Glutamatergic neuron (in vitro differentiated cells): Measurements from ENCODE around the gene LRRC30. TPM values are rescaled to one million over a fixed set of nuclear protein-coding genes. Genes with fewer than 3 reads are reported as not detected.
A peak's percentile ranks its signal among the peaks of the same experiment; 100 is the strongest.

Source experiments
- DNase-seq: peaks from one replicate; pipeline ENCODE4 v3.0.0; 2022
- H3K27ac Mint-ChIP-seq: one replicate; pipeline ENCODE4 v1.8.0; 2020; ENCODE audit warnings: mild to moderate bottlenecking, mixed read lengths, inconsistent platforms; ENCODE audit not compliant: unreplicated experiment
- H3K27me3 Mint-ChIP-seq: one replicate; pipeline ENCODE4 v1.8.0; 2020; ENCODE audit warnings: mild to moderate bottlenecking, moderate library complexity, mixed read lengths, inconsistent platforms; ENCODE audit not compliant: unreplicated experiment
- H3K36me3 Mint-ChIP-seq: one replicate; pipeline ENCODE4 v1.8.0; 2020; ENCODE audit warnings: mild to moderate bottlenecking, mixed read lengths, inconsistent platforms; ENCODE audit not compliant: unreplicated experiment
- H3K4me1 Mint-ChIP-seq: one replicate; pipeline ENCODE4 v1.8.0; 2020; ENCODE audit warnings: mild to moderate bottlenecking, low read depth, mixed read lengths, inconsistent platforms; ENCODE audit not compliant: unreplicated experiment
- H3K4me3 Mint-ChIP-seq: one replicate; pipeline ENCODE4 v1.8.0; 2020; ENCODE audit warnings: mild to moderate bottlenecking, mixed read lengths, inconsistent platforms; ENCODE audit not compliant: unreplicated experiment
- H3K9me3 Mint-ChIP-seq: one replicate; pipeline ENCODE4 v1.8.0; 2020; ENCODE audit warnings: mild to moderate bottlenecking, moderate library complexity, mixed read lengths, inconsistent platforms; ENCODE audit not compliant: unreplicated experiment
- CTCF ChIP-seq: fragments of 200-600 bp; sonication (generic); IDR thresholded peaks from one replicate; pipeline ENCODE4 v1.5.0; 2021; ENCODE audit not compliant: partially characterized antibody, unreplicated experiment
- total RNA-seq: library from RNA; stranded (reverse); fragmentation: NEBNext Ultra II Directional; extraction: Animal tissue kit (Norgen Biotek cat#: 25700); gene quantifications from one replicate; pipeline ENCODE4 v1.2.1, GENCODE V29; 2021; ENCODE audit not compliant: unreplicated experiment

The LRRC30 gene
- total RNA-seq, 1 donor from 2014 or later: not detected

GRCh38 chr18:7205346-7205745 is 25.5 kb upstream of the LRRC30 start:
- Mint-ChIP-seq H3K4me1 (peaks cover 24% of the 10 kb centered on the region), H3K27ac (peak overlapping the region; percentile 52)

GRCh38 chr18:7206217-7206616 is 24.7 kb upstream of the LRRC30 start:
- no peak overlapping the region for H3K4me3 Mint-ChIP-seq
- peaks cover 7% of the 10 kb centered on the region for H3K9me3 Mint-ChIP-seq
- H3K27me3 Mint-ChIP-seq: peaks cover 2% of the 10 kb centered on the region
- no peak overlapping the region for H3K27ac Mint-ChIP-seq
- TF ChIP-seq CTCF: no peak
- DNase-seq: no peak
- peaks cover 24% of the 10 kb centered on the region for H3K4me1 Mint-ChIP-seq
- no peaks in the 10 kb centered on the region for H3K36me3 Mint-ChIP-seq

More at GRCh38 chr18:7205346-7205745, 25.5 kb upstream of the LRRC30 start:
- H3K9me3 Mint-ChIP-seq: peaks cover 7% of the 10 kb centered on the region
- H3K4me3 Mint-ChIP-seq: no peak overlapping the region
- TF ChIP-seq CTCF: no peak
- no peaks in the 10 kb centered on the region for H3K36me3 Mint-ChIP-seq
- DNase-seq: no peak
- H3K27me3 Mint-ChIP-seq: peaks cover 2% of the 10 kb centered on the region

GRCh38 chr18:7207366-7207915 is 23.4 kb upstream of the LRRC30 start:
- Mint-ChIP-seq H3K4me3 (no peak overlapping the region), H3K27me3 (no peaks in the 10 kb centered on the region), H3K9me3 (peaks cover 3% of the 10 kb centered on the region), H3K27ac (no peak overlapping the region), H3K4me1 (peaks cover 18% of the 10 kb centered on the region), H3K36me3 (no peaks in the 10 kb centered on the region)
- no peak for DNase-seq
- TF ChIP-seq CTCF: no peak

- H3K4me3 Mint-ChIP-seq: no peak overlapping the region
- peaks cover 3% of the 10 kb centered on the region for H3K27me3 Mint-ChIP-seq
- H3K36me3 Mint-ChIP-seq: no peaks in the 10 kb centered on the region
- peak; percentile 53 for DNase-seq
- H3K9me3 Mint-ChIP-seq: no peaks in the 10 kb centered on the region
- H3K4me1 Mint-ChIP-seq: no peaks in the 10 kb centered on the region
- no peak overlapping the region for H3K27ac Mint-ChIP-seq
- peak; percentile 50 for TF ChIP-seq CTCF
Observed at GRCh38 chr18:7221424-7222155, 9.3 kb upstream of the LRRC30 start.

GRCh38 chr18:7224198-7224597 is 6.7 kb upstream of the LRRC30 start:
- no peak for TF ChIP-seq CTCF
- Mint-ChIP-seq H3K27me3 (peaks cover 3% of the 10 kb centered on the region), H3K36me3 (no peaks in the 10 kb centered on the region), H3K4me1 (no peaks in the 10 kb centered on the region), H3K4me3 (no peak overlapping the region), H3K9me3 (no peaks in the 10 kb centered on the region), H3K27ac (no peak overlapping the region)
- DNase-seq: no peak
